ENCODE measurements around the gene DIABLO.

DNA sequence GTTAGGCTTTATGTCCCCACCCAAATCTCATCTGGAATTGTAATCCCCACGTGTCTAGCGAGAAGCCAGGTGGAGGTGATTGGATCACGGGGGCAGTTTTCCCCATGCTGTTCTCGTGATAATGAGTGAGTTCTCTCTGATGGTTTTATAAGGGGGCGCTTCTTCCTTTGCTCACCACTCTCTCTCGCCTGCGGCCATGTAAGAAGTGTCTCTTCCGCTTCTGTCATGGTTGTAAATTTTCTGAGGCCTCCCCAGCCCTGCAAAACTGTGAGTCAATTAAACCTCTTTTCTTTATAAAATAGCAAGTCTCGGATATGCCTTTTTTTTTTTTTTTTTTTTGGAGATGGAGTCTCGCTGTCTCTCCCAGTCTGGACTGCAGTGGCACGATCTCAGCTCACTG is 65.1 kb downstream of the DIABLO start:
- TF ChIP-seq CTCF (conservative IDR thresholded peaks at IDR 0.05; ENCODE audit: low read depth, low read length) (no peak), EZH2 (IDR thresholded peaks at IDR 0.05; ENCODE audit: low read length, unreplicated experiment) (no peak), EZH2phosphoT487 (IDR thresholded peaks at IDR 0.05; ENCODE audit: borderline replicate concordance, low read length) (no peak)

Data from PC-3 (cell line).